ENCODE data around the gene TMEM131.
"Not testable (repeated sequence)": the region's sequence is repeated elsewhere in the genome, so short reads cannot be mapped to it uniquely, and the experiment has no call there.

The TMEM131 gene

GRCh38 chr2:97868986-97869721, 126.6 kb downstream of the TMEM131 start:
- DNase-seq (ENCODE audit: low spot score), result peak; percentile 86

GRCh38 chr2:97863829-97864228, 131.9 kb downstream of the TMEM131 start:
- ChIA-PET POLR2A (ENCODE audit: low non-redundant PET) (no interaction called here), CTCF (no interaction called here)
- TF ChIP-seq CTCF (conservative IDR thresholded peaks at IDR 0.05; ENCODE audit: low read depth), result no peak

More at GRCh38 chr2:97868986-97869721, 126.6 kb downstream of the TMEM131 start:
- peak overlapping the region; percentile 73 for H3K27ac ChIP-seq
- TF ChIP-seq CTCF (conservative IDR thresholded peaks at IDR 0.05; ENCODE audit: low read depth), result no peak
- POLR2A ChIA-PET (ENCODE audit: low non-redundant PET), result interaction anchor here (0.6 kb wide), 1 partner anchor 37 kb away, joined by 5 read pairs; no protein-coding TSS in a partner anchor
- CTCF ChIA-PET, result interaction anchor here (0.6 kb wide), 1 partner anchor 23 kb away, joined by 3 read pairs; no protein-coding TSS in a partner anchor

GRCh38 chr2:97861177-97861576, 134.6 kb downstream of the TMEM131 start:
- no peak for DNase-seq (ENCODE audit: low spot score)
- ChIA-PET POLR2A (ENCODE audit: low non-redundant PET) (no interaction called here), CTCF (no interaction called here)
- no peak for TF ChIP-seq CTCF (conservative IDR thresholded peaks at IDR 0.05; ENCODE audit: low read depth)
- no peak overlapping the region for H3K27ac ChIP-seq

More at GRCh38 chr2:97863829-97864228, 131.9 kb downstream of the TMEM131 start:
- DNase-seq (ENCODE audit: low spot score), result no peak
- H3K27ac ChIP-seq, result no peak overlapping the region

- POLR2A ChIA-PET (ENCODE audit: low non-redundant PET), result no interaction called here
- TF ChIP-seq CTCF (conservative IDR thresholded peaks at IDR 0.05; ENCODE audit: low read depth), result no peak
Measured at GRCh38 chr2:97858442-97858841, 137.3 kb downstream of the TMEM131 start.

GRCh38 chr2:97857553-97857952, 138.2 kb downstream of the TMEM131 start:
- no peak for TF ChIP-seq CTCF (conservative IDR thresholded peaks at IDR 0.05; ENCODE audit: low read depth)
- CTCF ChIA-PET, result interaction anchor here (0.5 kb wide), 1 partner anchor 960 kb away, joined by 3 read pairs; no protein-coding TSS in a partner anchor
- no peak overlapping the region for H3K27ac ChIP-seq
- DNase-seq (ENCODE audit: low spot score), result no peak
- POLR2A ChIA-PET (ENCODE audit: low non-redundant PET), result no interaction called here

More at GRCh38 chr2:97858442-97858841, 137.3 kb downstream of the TMEM131 start:
- H3K27ac ChIP-seq, result no peak overlapping the region
- CTCF ChIA-PET, result interaction anchor here (1.0 kb wide), 1 partner anchor 103 kb away, joined by 3 read pairs; no protein-coding TSS in a partner anchor
- DNase-seq (ENCODE audit: low spot score), result no peak

- DNase-seq (ENCODE audit: low spot score); H3K27ac ChIP-seq; POLR2A ChIA-PET (ENCODE audit: low non-redundant PET): not testable (repeated sequence)
- CTCF ChIA-PET, result interaction anchor here (0.7 kb wide), 1 partner anchor 526 kb away, joined by 3 read pairs; no protein-coding TSS in a partner anchor
Measured at GRCh38 chr2:97853057-97853456, 142.7 kb downstream of the TMEM131 start.

- POLR2A ChIA-PET (ENCODE audit: low non-redundant PET), result no interaction called here
- TF ChIP-seq CTCF (conservative IDR thresholded peaks at IDR 0.05; ENCODE audit: low read depth), result no peak
- DNase-seq (ENCODE audit: low spot score), result no peak
- CTCF ChIA-PET, result no interaction called here
- no peak overlapping the region for H3K27ac ChIP-seq
Measured at GRCh38 chr2:97851172-97851571, 144.6 kb downstream of the TMEM131 start.

All from RWPE1 (cell line).